A549 treated with DMSO at 1 μM for 4 hours (cell line): Measurements from ENCODE around the gene OXER1. TPM values are rescaled to one million over a fixed set of nuclear protein-coding genes. Genes with fewer than 3 reads are reported as not detected.

Experiments
- total RNA-seq: library from RNA; stranded (reverse); fragments of 200-300 nt; extraction: Qiagen RNA extraction; gene quantifications from 5 replicates; pipeline ENCODE4 v1.2.3, GENCODE V29; 2022; ENCODE audit warnings: low read depth

Gene OXER1
- total RNA-seq = not detected in 5 replicates

DNA sequence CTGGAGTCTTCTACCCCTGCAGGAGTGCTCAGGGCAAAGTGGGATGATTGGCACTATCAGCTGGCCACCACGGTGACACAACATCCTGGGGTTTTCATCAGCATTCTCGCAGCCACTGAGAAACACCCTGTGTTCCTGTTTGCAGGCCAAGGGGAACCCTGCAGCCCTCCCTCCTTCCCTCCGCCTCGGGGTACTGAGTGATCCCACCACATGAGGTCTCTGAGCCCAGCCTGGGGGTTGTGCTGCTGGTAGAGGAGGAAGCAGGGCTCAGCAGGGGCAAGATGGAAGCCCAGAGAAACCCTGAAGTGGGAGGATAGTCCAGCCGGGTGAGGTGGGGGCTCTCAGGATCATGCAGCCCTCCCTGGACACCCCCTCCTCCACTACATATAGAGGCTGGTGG lies at the start of gene OXER1:
OXER1 (minus strand) TSS at position 40 of the 400 bp plus-strand sequence. CDS start 73 bp downstream, outside the sequence.

DNA sequence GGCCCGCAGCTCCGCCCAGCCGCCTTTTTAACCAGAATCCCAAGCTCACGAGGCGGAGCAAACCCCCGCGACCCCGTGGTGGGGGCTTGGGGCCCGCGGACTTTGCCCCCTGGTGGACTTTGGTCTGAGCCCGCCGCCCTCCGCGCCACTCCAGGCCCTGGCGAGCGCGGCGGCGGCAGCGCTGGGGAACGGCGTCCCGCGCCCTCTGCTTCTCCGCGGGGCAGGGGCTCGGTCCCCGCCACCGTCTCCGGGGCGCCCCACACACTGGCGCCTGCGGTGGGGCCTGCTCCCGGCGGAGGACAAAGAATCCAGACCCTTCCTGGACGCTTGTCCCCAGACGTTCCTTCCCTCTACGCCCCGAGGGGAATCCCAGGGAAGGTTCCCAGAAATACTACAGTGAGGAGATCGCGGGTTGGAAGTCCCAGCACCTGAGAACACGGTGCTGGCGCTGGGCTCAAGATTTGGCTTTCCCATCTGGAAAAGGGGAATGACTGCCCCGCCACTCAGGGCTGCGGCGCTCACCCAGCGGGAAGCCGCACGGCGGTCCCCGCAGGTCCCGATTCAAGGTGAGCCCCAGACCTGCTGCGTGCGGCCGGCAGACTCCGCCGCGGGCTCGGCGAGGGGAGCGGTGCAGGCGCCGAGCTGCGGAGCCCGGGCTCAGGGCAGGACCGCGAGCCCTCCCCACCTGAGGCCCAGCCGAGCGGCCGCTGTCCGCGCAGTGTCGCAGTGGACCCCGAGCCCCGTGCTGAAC lies 28.8 kb upstream of the OXER1 start, which contains the start of gene HAAO:
HAAO (minus strand) TSS at position 1 of the 751 bp plus-strand sequence. CDS start 47 bp downstream, outside the sequence.

Other genes with a start within 250 kb of the OXER1 start
- 25.8 to 34.5 TPM (median 32.2 TPM) in 5 replicates for gene MTA3, start 195.5 kb downstream of the OXER1 start, total RNA-seq
- 0.07 to 0.18 TPM in 2 of 5 replicates, not detected in the others for gene HAAO, start 28.4 kb upstream of the OXER1 start, total RNA-seq